ENCODE results near the gene SLC4A2. TPM values are rescaled to one million over a fixed set of nuclear protein-coding genes. Genes with fewer than 3 reads are reported as not detected.
A peak's percentile ranks its signal among the peaks of the same experiment; 100 is the strongest.

The SLC4A2 gene
- total RNA-seq, 1 donor = 61.5 TPM

DNA sequence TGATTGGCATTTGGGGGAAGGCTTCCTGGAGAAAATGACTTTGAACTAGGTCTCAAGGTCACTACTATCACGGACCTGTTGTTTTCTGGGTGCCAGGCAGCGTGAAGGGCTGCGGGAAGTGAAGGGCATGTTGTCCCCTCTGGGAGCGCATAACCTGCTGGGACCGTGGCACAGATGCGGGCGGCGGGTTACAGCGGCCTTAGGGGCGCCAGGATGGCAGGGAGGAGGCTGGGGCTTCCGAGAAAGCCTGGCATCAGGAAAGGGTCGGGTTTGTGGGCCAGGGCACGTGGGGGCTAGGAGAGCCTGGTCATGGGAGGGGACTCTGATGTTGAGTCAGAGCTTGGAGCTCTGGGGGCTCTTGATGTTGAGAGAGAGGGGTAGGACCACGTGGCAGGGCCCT lies 6.1 kb downstream of the SLC4A2 start:
- TF ChIP-seq, protein P1, sequence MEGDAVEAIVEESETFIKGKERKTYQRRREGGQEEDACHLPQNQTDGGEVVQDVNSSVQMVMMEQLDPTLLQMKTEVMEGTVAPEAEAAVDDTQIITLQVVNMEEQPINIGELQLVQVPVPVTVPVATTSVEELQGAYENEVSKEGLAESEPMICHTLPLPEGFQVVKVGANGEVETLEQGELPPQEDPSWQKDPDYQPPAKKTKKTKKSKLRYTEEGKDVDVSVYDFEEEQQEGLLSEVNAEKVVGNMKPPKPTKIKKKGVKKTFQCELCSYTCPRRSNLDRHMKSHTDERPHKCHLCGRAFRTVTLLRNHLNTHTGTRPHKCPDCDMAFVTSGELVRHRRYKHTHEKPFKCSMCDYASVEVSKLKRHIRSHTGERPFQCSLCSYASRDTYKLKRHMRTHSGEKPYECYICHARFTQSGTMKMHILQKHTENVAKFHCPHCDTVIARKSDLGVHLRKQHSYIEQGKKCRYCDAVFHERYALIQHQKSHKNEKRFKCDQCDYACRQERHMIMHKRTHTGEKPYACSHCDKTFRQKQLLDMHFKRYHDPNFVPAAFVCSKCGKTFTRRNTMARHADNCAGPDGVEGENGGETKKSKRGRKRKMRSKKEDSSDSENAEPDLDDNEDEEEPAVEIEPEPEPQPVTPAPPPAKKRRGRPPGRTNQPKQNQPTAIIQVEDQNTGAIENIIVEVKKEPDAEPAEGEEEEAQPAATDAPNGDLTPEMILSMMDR (IDR thresholded peaks at IDR 0.05; ENCODE audit: extremely low read depth, low read depth, low read length) = no peak
- Histone ChIP-seq H3K79me2 (ENCODE audit: insufficient read depth, low read length) (peaks cover 37% of the 10 kb centered on the region), H3K4me1 (ENCODE audit: insufficient read depth, low read length) (peaks cover 23% of the 10 kb centered on the region), H3K27ac (ENCODE audit: low read depth, low read length) (no peak overlapping the region), H4K20me1 (ENCODE audit: insufficient read depth, low read length) (peaks cover 21% of the 10 kb centered on the region), H2AFZ (ENCODE audit: low read length) (no peak overlapping the region), H3K4me3 (ENCODE audit: insufficient read depth, low read length) (no peak overlapping the region), H3K9me3 (ENCODE audit: low read depth, low read length) (no peaks in the 10 kb centered on the region), H3K4me2 (ENCODE audit: insufficient read depth, low read length) (no peak overlapping the region), H3K36me3 (ENCODE audit: insufficient read depth, low read length) (peaks cover 51% of the 10 kb centered on the region), H3K27me3 (ENCODE audit: insufficient read depth, low read length) (no peaks in the 10 kb centered on the region)
- no peak for DNase-seq (ENCODE audit: insufficient read length, low spot score, missing footprints)

DNA sequence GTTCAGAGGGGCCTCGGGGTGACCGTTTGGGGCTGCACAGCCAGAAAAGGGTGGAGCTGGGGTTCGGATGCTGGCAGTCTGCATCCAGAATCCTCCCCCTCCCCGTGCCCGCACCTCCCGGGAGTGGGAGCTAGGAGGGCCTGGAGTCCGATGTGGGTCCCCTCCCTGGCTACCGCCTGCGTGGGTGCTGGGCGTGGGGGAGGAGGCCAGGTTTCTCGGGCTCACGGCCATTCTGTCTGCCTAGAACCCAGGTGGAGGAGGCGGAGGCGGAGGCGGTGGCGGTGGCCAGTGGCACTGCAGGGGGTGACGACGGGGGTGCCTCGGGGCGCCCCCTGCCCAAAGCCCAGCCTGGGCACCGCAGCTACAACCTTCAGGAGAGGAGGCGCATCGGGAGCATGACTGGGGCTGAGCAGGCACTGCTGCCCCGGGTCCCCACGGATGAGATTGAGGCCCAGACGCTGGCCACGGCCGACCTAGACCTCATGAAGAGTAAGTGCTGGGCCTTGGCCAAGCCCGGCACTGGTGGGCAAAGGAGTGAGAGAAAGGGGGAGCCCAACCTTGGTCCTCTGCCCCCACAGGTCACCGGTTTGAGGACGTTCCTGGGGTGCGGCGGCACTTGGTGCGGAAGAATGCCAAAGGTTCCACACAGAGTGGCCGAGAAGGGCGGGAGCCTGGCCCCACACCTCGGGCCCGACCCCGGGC lies 7.0 kb downstream of the SLC4A2 start:
- H3K36me3 ChIP-seq (ENCODE audit: insufficient read depth, low read length) = peaks cover 54% of the 10 kb centered on the region
- DNase-seq (ENCODE audit: insufficient read length, low spot score, missing footprints) = no peak
- TF ChIP-seq, protein P1 (IDR thresholded peaks at IDR 0.05; ENCODE audit: extremely low read depth, low read depth, low read length) = no peak
- peaks cover 14% of the 10 kb centered on the region for H3K4me1 ChIP-seq (ENCODE audit: insufficient read depth, low read length)
- H3K27me3 ChIP-seq (ENCODE audit: insufficient read depth, low read length) = no peaks in the 10 kb centered on the region
- H3K79me2 ChIP-seq (ENCODE audit: insufficient read depth, low read length) = peaks cover 28% of the 10 kb centered on the region
- H3K27ac ChIP-seq (ENCODE audit: low read depth, low read length) = no peak overlapping the region
- no peaks in the 10 kb centered on the region for H3K9me3 ChIP-seq (ENCODE audit: low read depth, low read length)
- no peak overlapping the region for H3K4me3 ChIP-seq (ENCODE audit: insufficient read depth, low read length)
- no peak overlapping the region for H2AFZ ChIP-seq (ENCODE audit: low read length)
- no peak overlapping the region for H3K4me2 ChIP-seq (ENCODE audit: insufficient read depth, low read length)
- H4K20me1 ChIP-seq (ENCODE audit: insufficient read depth, low read length) = peaks cover 14% of the 10 kb centered on the region

DNA sequence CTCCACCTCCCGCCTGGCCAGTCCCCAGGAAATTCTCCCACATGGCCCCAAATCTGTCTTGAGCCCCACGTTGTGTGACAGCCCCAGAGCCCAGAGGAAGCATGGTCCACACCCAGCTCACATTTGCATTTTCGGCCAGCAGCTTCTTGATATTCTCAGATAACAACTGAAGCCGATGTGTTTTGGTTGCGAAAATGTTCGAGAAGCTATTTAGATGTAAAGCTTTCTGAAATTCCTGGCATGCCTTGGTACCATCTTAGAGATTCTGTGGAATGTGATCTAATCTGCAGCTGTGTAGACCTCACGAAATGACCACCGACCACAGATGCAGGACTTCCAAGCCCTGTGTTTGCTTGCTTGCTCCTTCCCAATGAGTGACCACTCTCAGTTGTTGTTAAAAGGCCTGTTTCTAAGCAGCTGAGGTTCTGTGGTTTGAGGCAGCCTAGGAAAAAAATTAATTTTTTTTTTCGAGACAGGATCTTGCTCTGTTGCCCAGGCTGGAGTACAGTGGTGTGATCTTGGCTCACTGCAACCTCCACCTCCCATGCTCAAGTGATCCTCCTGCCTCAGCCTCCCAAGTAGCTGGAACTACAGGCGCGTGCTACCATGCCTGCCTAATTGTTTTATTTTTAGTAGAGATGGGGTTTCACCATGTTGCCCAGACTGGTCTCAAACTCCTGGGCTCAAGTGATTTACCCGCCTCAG lies 8.8 kb downstream of the SLC4A2 start:
- Histone ChIP-seq H3K4me2 (ENCODE audit: insufficient read depth, low read length) (no peak overlapping the region), H3K79me2 (ENCODE audit: insufficient read depth, low read length) (peaks cover 13% of the 10 kb centered on the region), H3K27ac (ENCODE audit: low read depth, low read length) (no peak overlapping the region), H3K36me3 (ENCODE audit: insufficient read depth, low read length) (peaks cover 66% of the 10 kb centered on the region), H3K27me3 (ENCODE audit: insufficient read depth, low read length) (no peaks in the 10 kb centered on the region), H3K9me3 (ENCODE audit: low read depth, low read length) (no peaks in the 10 kb centered on the region), H4K20me1 (ENCODE audit: insufficient read depth, low read length) (peaks cover 10% of the 10 kb centered on the region), H3K4me1 (ENCODE audit: insufficient read depth, low read length) (no peaks in the 10 kb centered on the region), H2AFZ (ENCODE audit: low read length) (no peak overlapping the region), H3K4me3 (ENCODE audit: insufficient read depth, low read length) (no peak overlapping the region)
- TF ChIP-seq, protein P1 (IDR thresholded peaks at IDR 0.05; ENCODE audit: extremely low read depth, low read depth, low read length) = no peak
- DNase-seq (ENCODE audit: insufficient read length, low spot score, missing footprints) = no peak

DNA sequence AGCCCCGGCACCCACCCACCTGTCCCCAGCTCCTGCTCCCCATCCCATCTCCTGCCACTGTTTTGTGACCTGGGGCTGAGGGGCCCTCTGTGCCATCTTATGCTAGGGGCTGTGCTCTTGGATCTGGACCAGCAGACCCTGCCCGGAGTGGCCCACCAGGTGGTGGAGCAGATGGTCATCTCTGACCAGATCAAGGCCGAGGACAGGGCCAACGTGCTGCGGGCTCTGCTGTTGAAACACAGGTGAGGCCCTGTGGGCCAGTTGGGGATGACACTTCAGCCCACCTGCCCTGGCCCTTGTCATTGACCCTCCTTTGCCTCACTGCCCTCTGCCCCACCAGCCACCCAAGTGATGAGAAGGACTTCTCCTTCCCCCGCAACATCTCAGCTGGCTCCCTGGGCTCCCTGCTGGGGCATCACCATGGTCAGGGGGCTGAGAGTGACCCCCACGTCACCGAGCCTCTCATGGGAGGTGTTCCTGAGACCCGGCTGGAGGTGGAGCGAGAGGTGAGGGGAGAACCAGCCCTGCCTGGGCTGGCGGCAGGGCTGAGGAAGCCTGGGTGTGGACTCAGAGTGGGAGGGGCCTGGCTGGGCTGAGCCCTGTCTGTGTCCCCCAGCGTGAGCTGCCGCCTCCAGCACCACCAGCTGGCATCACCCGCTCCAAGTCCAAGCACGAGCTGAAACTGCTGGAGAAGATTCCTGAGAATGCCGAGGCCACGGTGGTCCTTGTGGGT lies 10.6 kb downstream of the SLC4A2 start:
- Histone ChIP-seq H3K36me3 (ENCODE audit: insufficient read depth, low read length) (peaks cover 68% of the 10 kb centered on the region), H4K20me1 (ENCODE audit: insufficient read depth, low read length) (peaks cover 5% of the 10 kb centered on the region)
- DNase-seq (ENCODE audit: insufficient read length, low spot score, missing footprints) = peak; percentile 84

More for the DNA sequence above, 10.6 kb downstream of the SLC4A2 start:
- Histone ChIP-seq H3K27me3 (ENCODE audit: insufficient read depth, low read length) (no peaks in the 10 kb centered on the region), H3K4me1 (ENCODE audit: insufficient read depth, low read length) (no peaks in the 10 kb centered on the region), H3K79me2 (ENCODE audit: insufficient read depth, low read length) (peaks cover under 1% of the 10 kb centered on the region), H3K4me3 (ENCODE audit: insufficient read depth, low read length) (no peak overlapping the region), H3K4me2 (ENCODE audit: insufficient read depth, low read length) (no peak overlapping the region), H2AFZ (ENCODE audit: low read length) (no peak overlapping the region), H3K9me3 (ENCODE audit: low read depth, low read length) (no peaks in the 10 kb centered on the region), H3K27ac (ENCODE audit: low read depth, low read length) (no peak overlapping the region)
- TF ChIP-seq, protein P1 (IDR thresholded peaks at IDR 0.05; ENCODE audit: extremely low read depth, low read depth, low read length) = no peak

Data from osteoblast (primary cell).